ENCODE results near the gene EMILIN2. TPM values are rescaled to one million over a fixed set of nuclear protein-coding genes. Genes with fewer than 3 reads are reported as not detected.

Gene EMILIN2
- total and polyA plus RNA-seq, 2 of the 13 experiments (the other 11 are each of a cell fraction or from before 2014, with no cell fraction given), result 7.6 to 8.2 TPM

GRCh38 chr18:2896990-2897389 lies 50.2 kb downstream of the EMILIN2 start:
- intact Hi-C loops (cut with micrococcal nuclease; ENCODE audit: unreplicated experiment) (no loop called here), in situ Hi-C loops (cut with HindIII; ENCODE audit: extremely low pct_ligation_motif_present, low pct_unique_long_range_greater_than_20kb) (no loop called here)
- CTCF ChIA-PET (ENCODE audit: low intra/inter-chr PET ratio, low total read pairs), result no interaction called here
- Histone ChIP-seq H3K9ac (ENCODE audit: insufficient read depth, low read depth, low read length) (no peak overlapping the region), H3K36me3 (replicated peaks in 1 of 2; ENCODE audit: control insufficient read depth in 1 of 2, insufficient read depth in 2 of 2, low read length in 2 of 2) (no peaks in the 10 kb centered on the region), H3K4me1 (ENCODE audit: insufficient read depth, low read length) (peaks cover 46% of the 10 kb centered on the region), H3K4me2 (ENCODE audit: low read depth, low read length) (no peak overlapping the region), H3K27ac (ENCODE audit: extremely low read length, insufficient read depth, low read length) (no peak overlapping the region), H3K9me3 (ENCODE audit: low read length) (no peaks in the 10 kb centered on the region), H3K27me3 (ENCODE audit: control insufficient read depth in 1 of 2, insufficient read depth in 2 of 2, low read length in 2 of 2) (peaks cover 2 to 29% of the 10 kb centered on the region in 2 experiments), H2AFZ (ENCODE audit: low read length) (no peak overlapping the region), H4K20me1 (ENCODE audit: insufficient read depth, low read length) (no peaks in the 10 kb centered on the region), H3K4me3 (replicated peaks in 1 of 3; ENCODE audit: insufficient read depth in 1 of 3, low read depth in 2 of 3, low read length in 3 of 3) (no peak overlapping the region), H3K79me2 (ENCODE audit: insufficient read depth, low read length) (no peaks in the 10 kb centered on the region)
- TF ChIP-seq NFAT5 (CRISPR knock-in tag; IDR thresholded peaks at IDR 0.05) (no peak), FOXA1 (IDR thresholded peaks at IDR 0.05) (no peak), FOXA1 (CRISPR knock-in tag; IDR thresholded peaks at IDR 0.05) (no peak), ZNF138 (CRISPR knock-in tag; IDR thresholded peaks at IDR 0.05; ENCODE audit: low read depth) (no peak), ARNT (IDR thresholded peaks at IDR 0.05) (no peak), ZNF260 (CRISPR knock-in tag; IDR thresholded peaks at IDR 0.05; ENCODE audit: borderline replicate concordance, low read depth) (no peak), SAP130 (CRISPR knock-in tag; IDR thresholded peaks at IDR 0.05; ENCODE audit: low read depth) (no peak), JUND (CRISPR knock-in tag; IDR thresholded peaks at IDR 0.05) (no peak), RBM39 (IDR thresholded peaks at IDR 0.05; ENCODE audit: low read depth, low read length, poor library complexity, severe bottlenecking) (no peak), ZNF503 (CRISPR knock-in tag; IDR thresholded peaks at IDR 0.05) (no peak), ZNF44 (CRISPR knock-in tag; IDR thresholded peaks at IDR 0.05) (no peak), PAF1 (CRISPR knock-in tag; IDR thresholded peaks at IDR 0.05) (no peak), CEBPZ (IDR thresholded peaks at IDR 0.05; ENCODE audit: low read length) (no peak), ZNF274 (CRISPR knock-in tag; IDR thresholded peaks at IDR 0.05) (no peak)
- no peak for ATAC-seq
- no TSS peak for BruUV-seq (replicated peaks)
- 65% methylated on average over 4 of the region's 4 CpGs for WGBS (ENCODE audit: low lambda C conversion rate)
- POLR2A ChIA-PET, result no interaction called here
- DNase-seq (ENCODE audit: low spot score), result no peak
- no peak for FAIRE-seq

Data from HepG2 (cell line).